MM.1S (cell line): ENCODE results near the gene ATAD1.

Experiments used
- DNase-seq: peaks from one replicate; pipeline ENCODE4 v3.0.0-alpha.2; 2015
- H2AFZ ChIP-seq: fragments of 300-600 bp; sonication (generic); 2 replicates; pipeline ENCODE4 v1.6.0; 2016; ENCODE audit warnings: antibody characterized with exemption, low read length
- H3F3A ChIP-seq: fragments of 300-600 bp; sonication (generic); 2 replicates; pipeline ENCODE4 v1.6.1; 2016; ENCODE audit warnings: mild to moderate bottlenecking, antibody characterized with exemption, low read length, moderate library complexity, mixed read lengths; ENCODE audit not compliant: insufficient read depth
- H3K27ac ChIP-seq: fragments of 300-600 bp; sonication (generic); 2 replicates; pipeline ENCODE4 v1.5.1; 2016; ENCODE audit warnings: mild to moderate bottlenecking, low read length
- H3K27me3 ChIP-seq: fragments of 300-600 bp; sonication (generic); replicated peaks from 2 replicates; pipeline ENCODE4 v1.6.0; 2016; ENCODE audit warnings: low read length; ENCODE audit not compliant: insufficient read depth
- H3K36me3 ChIP-seq: fragments of 300-600 bp; sonication (generic); replicated peaks from 2 replicates; pipeline ENCODE4 v1.6.1; 2016; ENCODE audit warnings: mild to moderate bottlenecking, low read length, mixed read lengths; ENCODE audit not compliant: insufficient read depth
- H3K4me1 ChIP-seq: fragments of 300-600 bp; sonication (generic); 2 replicates; pipeline ENCODE4 v1.6.1; 2016; ENCODE audit warnings: low read length, mixed read lengths
- H3K4me2 ChIP-seq: fragments of 300-600 bp; sonication (generic); 2 replicates; pipeline ENCODE4 v1.6.0; 2016; ENCODE audit warnings: low read depth, low read length
- H3K4me3 ChIP-seq: fragments of 300-600 bp; sonication (generic); 2 replicates; pipeline ENCODE4 v1.5.1; 2016; ENCODE audit warnings: low read length, mixed read lengths
- H3K79me2 ChIP-seq: fragments of 300-600 bp; sonication (generic); 2 replicates; pipeline ENCODE4 v1.6.1; 2016; ENCODE audit warnings: mixed run types, low read length, mixed read lengths
- H3K9ac ChIP-seq: fragments of 300-600 bp; sonication (generic); 2 replicates; pipeline ENCODE4 v1.6.1; 2016; ENCODE audit warnings: low read length, mixed read lengths
- H3K9me2 ChIP-seq: fragments of 300-600 bp; sonication (generic); replicated peaks from 2 replicates; pipeline ENCODE4 v1.6.1; 2016; ENCODE audit warnings: mild to moderate bottlenecking, low read length, mixed read lengths; ENCODE audit not compliant: insufficient read depth
- H3K9me3 ChIP-seq: fragments of 300-600 bp; sonication (generic); replicated peaks from 2 replicates; pipeline ENCODE4 v1.6.1; 2016; ENCODE audit warnings: mild to moderate bottlenecking, low read length, mixed read lengths; ENCODE audit not compliant: insufficient read depth
- H4K20me1 ChIP-seq: fragments of 300-600 bp; sonication (generic); 2 replicates; pipeline ENCODE4 v1.6.1; 2016; ENCODE audit warnings: mild to moderate bottlenecking, low read length, moderate library complexity, mixed read lengths; ENCODE audit not compliant: insufficient read depth
- EZH2 ChIP-seq: fragments of 300-600 bp; sonication (generic); optimal IDR thresholded peaks from 2 replicates; pipeline ENCODE3; 2017; ENCODE audit warnings: low read depth, mild to moderate bottlenecking, antibody characterized with exemption, low read length, mixed read lengths
- EZH2phosphoT487 ChIP-seq: fragments of 300-600 bp; sonication (generic); IDR thresholded peaks from 2 replicates; pipeline ENCODE4 v1.6.1; 2018; ENCODE audit warnings: antibody characterized with exemption, low read length
- TF ChIP-seq, protein P1 (sequence below): fragments of 300-600 bp; sonication (generic); IDR thresholded peaks from 2 replicates; pipeline ENCODE4 v1.5.1; 2016; ENCODE audit warnings: antibody characterized with exemption, low read length, mixed read lengths

Gene ATAD1

GRCh38 chr10:87715552-87716347 lies 102.3 kb downstream of the ATAD1 start:
- H3K4me2 ChIP-seq, result no peak overlapping the region
- H3K4me1 ChIP-seq, result no peaks in the 10 kb centered on the region
- no peaks in the 10 kb centered on the region for H3F3A ChIP-seq
- H3K79me2 ChIP-seq, result no peaks in the 10 kb centered on the region
- H3K9me3 ChIP-seq, result no peaks in the 10 kb centered on the region
- no peaks in the 10 kb centered on the region for H3K9me2 ChIP-seq
- no peaks in the 10 kb centered on the region for H3K27me3 ChIP-seq
- no peak for DNase-seq
- H2AFZ ChIP-seq, result no peak overlapping the region
- H3K9ac ChIP-seq, result no peak overlapping the region
- no peak overlapping the region for H3K4me3 ChIP-seq
- no peak overlapping the region for H3K27ac ChIP-seq
- no peaks in the 10 kb centered on the region for H3K36me3 ChIP-seq
- H4K20me1 ChIP-seq, result no peaks in the 10 kb centered on the region
- TF ChIP-seq EZH2phosphoT487 (no peak), EZH2 (no peak)
- TF ChIP-seq, protein P1, sequence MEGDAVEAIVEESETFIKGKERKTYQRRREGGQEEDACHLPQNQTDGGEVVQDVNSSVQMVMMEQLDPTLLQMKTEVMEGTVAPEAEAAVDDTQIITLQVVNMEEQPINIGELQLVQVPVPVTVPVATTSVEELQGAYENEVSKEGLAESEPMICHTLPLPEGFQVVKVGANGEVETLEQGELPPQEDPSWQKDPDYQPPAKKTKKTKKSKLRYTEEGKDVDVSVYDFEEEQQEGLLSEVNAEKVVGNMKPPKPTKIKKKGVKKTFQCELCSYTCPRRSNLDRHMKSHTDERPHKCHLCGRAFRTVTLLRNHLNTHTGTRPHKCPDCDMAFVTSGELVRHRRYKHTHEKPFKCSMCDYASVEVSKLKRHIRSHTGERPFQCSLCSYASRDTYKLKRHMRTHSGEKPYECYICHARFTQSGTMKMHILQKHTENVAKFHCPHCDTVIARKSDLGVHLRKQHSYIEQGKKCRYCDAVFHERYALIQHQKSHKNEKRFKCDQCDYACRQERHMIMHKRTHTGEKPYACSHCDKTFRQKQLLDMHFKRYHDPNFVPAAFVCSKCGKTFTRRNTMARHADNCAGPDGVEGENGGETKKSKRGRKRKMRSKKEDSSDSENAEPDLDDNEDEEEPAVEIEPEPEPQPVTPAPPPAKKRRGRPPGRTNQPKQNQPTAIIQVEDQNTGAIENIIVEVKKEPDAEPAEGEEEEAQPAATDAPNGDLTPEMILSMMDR, result no peak

GRCh38 chr10:87713707-87714106 lies 104.3 kb downstream of the ATAD1 start:
- H3K4me1 ChIP-seq, result no peaks in the 10 kb centered on the region
- no peak overlapping the region for H3K4me3 ChIP-seq
- no peaks in the 10 kb centered on the region for H3F3A ChIP-seq
- H2AFZ ChIP-seq, result no peak overlapping the region
- no peaks in the 10 kb centered on the region for H4K20me1 ChIP-seq
- H3K9ac ChIP-seq, result no peak overlapping the region
- no peak overlapping the region for H3K4me2 ChIP-seq
- no peaks in the 10 kb centered on the region for H3K9me3 ChIP-seq
- H3K36me3 ChIP-seq, result no peaks in the 10 kb centered on the region
- TF ChIP-seq, protein P1, result no peak
- TF ChIP-seq EZH2, result no peak
- no peak for TF ChIP-seq EZH2phosphoT487
- no peaks in the 10 kb centered on the region for H3K79me2 ChIP-seq
- no peak overlapping the region for H3K27ac ChIP-seq
- no peak for DNase-seq
- H3K9me2 ChIP-seq, result no peaks in the 10 kb centered on the region
- H3K27me3 ChIP-seq, result no peaks in the 10 kb centered on the region

GRCh38 chr10:87712913-87713616 lies 105.0 kb downstream of the ATAD1 start:
- H2AFZ ChIP-seq, result no peak overlapping the region
- TF ChIP-seq, protein P1, result no peak
- TF ChIP-seq EZH2phosphoT487 (no peak), EZH2 (no peak)
- H3K9me3 ChIP-seq, result no peaks in the 10 kb centered on the region
- no peaks in the 10 kb centered on the region for H4K20me1 ChIP-seq
- H3K79me2 ChIP-seq, result no peaks in the 10 kb centered on the region
- no peak overlapping the region for H3K4me3 ChIP-seq
- H3K9ac ChIP-seq, result no peak overlapping the region
- no peaks in the 10 kb centered on the region for H3K9me2 ChIP-seq
- DNase-seq, result no peak
- no peaks in the 10 kb centered on the region for H3K36me3 ChIP-seq
- H3K27me3 ChIP-seq, result no peaks in the 10 kb centered on the region
- no peaks in the 10 kb centered on the region for H3F3A ChIP-seq
- H3K27ac ChIP-seq, result no peak overlapping the region
- H3K4me2 ChIP-seq, result no peak overlapping the region
- no peaks in the 10 kb centered on the region for H3K4me1 ChIP-seq
